Measurements from ENCODE around the gene RAVER1. TPM values are rescaled to one million over a fixed set of nuclear protein-coding genes. Genes with fewer than 3 reads are reported as not detected.

Gene RAVER1
- total and polyA plus RNA-seq, 10 of the 15 experiments (the other 5 are each of a cell fraction or from before 2014, with no cell fraction given), result 0.03 to 87.0 (median 12.1) TPM

DNA sequence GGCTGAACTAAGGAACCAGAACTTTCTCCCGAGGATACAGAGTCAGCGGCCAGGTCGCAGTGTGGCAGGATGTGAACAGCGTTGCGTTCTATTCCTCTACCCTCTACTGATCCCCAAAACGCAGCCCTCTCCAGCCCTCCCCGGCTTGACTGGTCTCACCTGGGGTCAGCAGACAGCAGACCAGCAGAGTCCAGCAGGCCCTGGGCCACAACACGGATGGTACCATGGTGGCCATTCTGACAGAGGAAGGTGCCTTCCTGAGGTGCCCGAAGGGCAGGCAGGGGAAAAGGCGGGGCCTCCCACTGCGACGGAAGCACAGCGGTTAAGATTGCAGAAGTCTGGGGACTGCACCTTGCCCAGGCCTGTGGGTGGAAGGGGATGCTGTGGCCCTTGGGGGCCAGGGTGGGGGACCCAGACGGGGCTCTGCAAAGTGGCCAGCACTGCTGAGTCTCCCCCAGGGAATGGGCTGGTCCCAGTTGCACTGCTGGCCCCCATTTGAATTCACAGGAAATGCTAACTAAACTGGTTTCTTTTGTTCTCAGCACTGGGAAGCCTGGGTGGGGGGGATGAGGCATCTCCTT lies 6.1 kb upstream of the RAVER1 start, which contains the start of gene ICAM3:
TSS of gene ICAM3 (minus strand) at position 245 of the 581 bp plus-strand sequence. CDS start at position 235, 10 bp downstream.
- FAIRE-seq (peak; percentile 23), ATAC-seq (peak; percentile 97), DNase-seq (ENCODE audit: low read depth, low spot score) (peak; percentile 43)
- Histone ChIP-seq H3K79me2 (ENCODE audit: control insufficient read depth, insufficient read depth, low read length) (peaks cover 18% of the 10 kb centered on the region), H3K4me2 (ENCODE audit: control insufficient read depth, insufficient read depth) (peak within 1 kb of the TSS; percentile 100), H2AFZ (ENCODE audit: control insufficient read depth, low read depth, low read length) (peak within 1 kb of the TSS; percentile 81), H4K20me1 (ENCODE audit: control insufficient read depth, insufficient read depth) (no peaks in the 10 kb centered on the region), H3K27me3 (replicated peaks in 1 of 2; ENCODE audit: control insufficient read depth in 2 of 2, insufficient read depth in 2 of 2, low read length in 1 of 2) (no peaks in the 10 kb centered on the region), H3K9me3 (replicated peaks; ENCODE audit: control insufficient read depth, insufficient read depth, low read length) (no peaks in the 10 kb centered on the region), H3K4me1 (ENCODE audit: control insufficient read depth, insufficient read depth, low read length) (peaks cover 12% of the 10 kb centered on the region), H3K36me3 (ENCODE audit: control insufficient read depth in 2 of 2, insufficient read depth in 2 of 2, low read length in 1 of 2) (peaks cover 4 to 9% of the 10 kb centered on the region in 2 experiments; a peak in 3 of 4 replicates), H3K27ac (ENCODE audit: control insufficient read depth, insufficient read depth) (peak within 1 kb of the TSS; percentile 85), H3K9ac (ENCODE audit: control insufficient read depth, insufficient read depth, low read length) (peak within 1 kb of the TSS; percentile 85), H3K4me3 (peak within 1 kb of the TSS; percentile 90)
- SMC1A ChIA-PET (ENCODE audit: uncharacterized antibody, unreplicated experiment), result interaction anchor here (1.1 kb wide), 1 partner anchor 76 kb away, joined by 3 read pairs; no protein-coding TSS in a partner anchor
- no TSS peak for BruUV-seq (replicated peaks)
- intact Hi-C loops (cut with micrococcal nuclease; ENCODE audit: unreplicated experiment), result no loop called here
- CTCF ChIA-PET, result interaction anchor here (0.8 to 1.7 kb wide), 3 partner anchors 11 to 49 kb away, joined by 3 to 7 read pairs (median 6); no protein-coding TSS in a partner anchor
- 0% methylated on average over 14 of the region's 14 CpGs for WGBS (ENCODE audit: insufficient coverage, insufficient replicate concordance, low lambda C conversion rate, missing lambda C conversion rate)
- POLR2A ChIA-PET, result no interaction called here
- in situ Hi-C loops (cut with MboI), result no loop called here
- RAD21 ChIA-PET (ENCODE audit: unreplicated experiment), result no interaction called here
- TF ChIP-seq SREBF1 (IDR thresholded peaks at IDR 0.05; ENCODE audit: low read length) (no peak), ELK1 (IDR thresholded peaks at IDR 0.05; ENCODE audit: low read depth, low read length) (0 out of 2 replicates have a peak, but pooled peaks have one; percentile 65), YBX1 (IDR thresholded peaks at IDR 0.05) (no peak), EED (IDR thresholded peaks at IDR 0.05; ENCODE audit: low read depth) (no peak; the same call in 1 of the 2 replicates), TCF7 (IDR thresholded peaks at IDR 0.05; ENCODE audit: borderline replicate concordance) (no peak), RFX5 (IDR thresholded peaks at IDR 0.05; ENCODE audit: low read depth, low read length) (no peak), ETV6 (conservative IDR thresholded peaks at IDR 0.05 in 1 of 2, IDR thresholded peaks at IDR 0.05 in 1 of 2; ENCODE audit: borderline replicate concordance in 1 of 2, low read depth in 1 of 2) (peak in 1 of 2 experiments; percentile 45; a peak in 1 of 4 replicates), SMAD1 (IDR thresholded peaks at IDR 0.05; ENCODE audit: low read depth, partially characterized antibody) (no peak), SP1 (IDR thresholded peaks at IDR 0.05; ENCODE audit: low read depth, low read length) (peak; percentile 25), ZBTB40 (IDR thresholded peaks at IDR 0.05; ENCODE audit: borderline replicate concordance) (no peak), TAF1 (IDR thresholded peaks at IDR 0.05; ENCODE audit: borderline replicate concordance, low read depth, low read length) (no peak), JUND (IDR thresholded peaks at IDR 0.05; ENCODE audit: low read depth, low read length) (no peak), RB1 (IDR thresholded peaks at IDR 0.05; ENCODE audit: borderline replicate concordance) (0 out of 2 replicates have a peak, but pooled peaks have one; percentile 15), POU2F2 (IDR thresholded peaks at IDR 0.05; ENCODE audit: borderline replicate concordance, low read depth, low read length) (no peak)
- TF ChIP-seq, protein P1, sequence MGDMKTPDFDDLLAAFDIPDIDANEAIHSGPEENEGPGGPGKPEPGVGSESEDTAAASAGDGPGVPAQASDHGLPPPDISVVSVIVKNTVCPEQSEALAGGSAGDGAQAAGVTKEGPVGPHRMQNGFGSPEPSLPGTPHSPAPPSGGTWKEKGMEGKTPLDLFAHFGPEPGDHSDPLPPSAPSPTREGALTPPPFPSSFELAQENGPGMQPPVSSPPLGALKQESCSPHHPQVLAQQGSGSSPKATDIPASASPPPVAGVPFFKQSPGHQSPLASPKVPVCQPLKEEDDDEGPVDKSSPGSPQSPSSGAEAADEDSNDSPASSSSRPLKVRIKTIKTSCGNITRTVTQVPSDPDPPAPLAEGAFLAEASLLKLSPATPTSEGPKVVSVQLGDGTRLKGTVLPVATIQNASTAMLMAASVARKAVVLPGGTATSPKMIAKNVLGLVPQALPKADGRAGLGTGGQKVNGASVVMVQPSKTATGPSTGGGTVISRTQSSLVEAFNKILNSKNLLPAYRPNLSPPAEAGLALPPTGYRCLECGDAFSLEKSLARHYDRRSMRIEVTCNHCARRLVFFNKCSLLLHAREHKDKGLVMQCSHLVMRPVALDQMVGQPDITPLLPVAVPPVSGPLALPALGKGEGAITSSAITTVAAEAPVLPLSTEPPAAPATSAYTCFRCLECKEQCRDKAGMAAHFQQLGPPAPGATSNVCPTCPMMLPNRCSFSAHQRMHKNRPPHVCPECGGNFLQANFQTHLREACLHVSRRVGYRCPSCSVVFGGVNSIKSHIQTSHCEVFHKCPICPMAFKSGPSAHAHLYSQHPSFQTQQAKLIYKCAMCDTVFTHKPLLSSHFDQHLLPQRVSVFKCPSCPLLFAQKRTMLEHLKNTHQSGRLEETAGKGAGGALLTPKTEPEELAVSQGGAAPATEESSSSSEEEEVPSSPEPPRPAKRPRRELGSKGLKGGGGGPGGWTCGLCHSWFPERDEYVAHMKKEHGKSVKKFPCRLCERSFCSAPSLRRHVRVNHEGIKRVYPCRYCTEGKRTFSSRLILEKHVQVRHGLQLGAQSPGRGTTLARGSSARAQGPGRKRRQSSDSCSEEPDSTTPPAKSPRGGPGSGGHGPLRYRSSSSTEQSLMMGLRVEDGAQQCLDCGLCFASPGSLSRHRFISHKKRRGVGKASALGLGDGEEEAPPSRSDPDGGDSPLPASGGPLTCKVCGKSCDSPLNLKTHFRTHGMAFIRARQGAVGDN (IDR thresholded peaks at IDR 0.05), result peak; percentile 50; the same call in 1 of the 2 replicates

Measured in GM12878 (cell line).